Mesenteric fat pad (tissue), 1 donor: ENCODE measurements around the gene FKBP1A. TPM values are rescaled to one million over a fixed set of nuclear protein-coding genes. Genes with fewer than 3 reads are reported as not detected.

ENCODE experiments used
- DNase-seq: peaks from one replicate; pipeline ENCODE4 v3.0.0-alpha.2; 2020; ENCODE audit warnings: low spot score
- total RNA-seq: library from RNA; stranded (reverse); fragmentation: NEBNext Ultra II Directional; extraction: Animal tissue kit (Norgen Biotek cat#: 25700); gene quantifications from one replicate; pipeline ENCODE4 v1.2.1, GENCODE V29; 2021
- donor health status: DM: yes; HTN: yes; CAD: no.

Gene FKBP1A
- total RNA-seq, 1 donor from 2014 or later: 384 TPM

GRCh38 chr20:1320902-1321653 lies 71.8 kb downstream of the FKBP1A start:
- DNase-seq: no peak

- no peak for DNase-seq
Measured at GRCh38 chr20:1320016-1320415, 72.8 kb downstream of the FKBP1A start.

- DNase-seq: no peak
Measured at GRCh38 chr20:1319462-1319861, 73.4 kb downstream of the FKBP1A start.

GRCh38 chr20:1319051-1319450 lies 73.8 kb downstream of the FKBP1A start:
- DNase-seq: no peak

Other genes with a start within 250 kb of the FKBP1A start
- 0.42 TPM for gene TMEM74B, start 208.1 kb downstream of the FKBP1A start, total RNA-seq
- 0.32 TPM for gene C20orf202, start 189.6 kb downstream of the FKBP1A start, total RNA-seq
- gene RAD21L1, start 167.0 kb downstream of the FKBP1A start, total RNA-seq: not detected
- 4.9 TPM for gene SNPH, start 126.8 kb downstream of the FKBP1A start, total RNA-seq
- 7.2 TPM for gene SDCBP2, start 63.9 kb downstream of the FKBP1A start, total RNA-seq
- 78.6 TPM for gene NSFL1C, start 73.8 kb upstream of the FKBP1A start, total RNA-seq
- 25.5 TPM for gene SIRPB2, start 98.4 kb upstream of the FKBP1A start, total RNA-seq
- 0.42 TPM for gene SIRPD, start 164.7 kb upstream of the FKBP1A start, total RNA-seq
- gene SIRPB1, start 227.0 kb upstream of the FKBP1A start, total RNA-seq: 7.6 TPM